Kidney epithelial cell (primary cell): ENCODE results near the gene KYAT1. TPM values are rescaled to one million over a fixed set of nuclear protein-coding genes. Genes with fewer than 3 reads are reported as not detected.
A peak's percentile ranks its signal among the peaks of the same experiment; 100 is the strongest.
"Not testable (repeated sequence)": the region's sequence is repeated elsewhere in the genome, so short reads cannot be mapped to it uniquely, and the experiment has no call there.

Experiments
- DNase-seq: peaks from one replicate; pipeline ENCODE4 v3.0.0-alpha.2; 2010; ENCODE audit warnings: low read depth
- H3K27me3 ChIP-seq: 2 replicates; pipeline ENCODE4 v1.6.0; 2011; ENCODE audit warnings: low read length; ENCODE audit not compliant: control insufficient read depth, insufficient read depth
- H3K36me3 ChIP-seq: 2 replicates; pipeline ENCODE4 v1.5.1; 2011; ENCODE audit warnings: low read length; ENCODE audit not compliant: control insufficient read depth, insufficient read depth
- H3K4me3 ChIP-seq: 2 replicates; pipeline ENCODE4 v1.5.1; 2011; ENCODE audit warnings: low read depth, mild to moderate bottlenecking, control low read depth, low read length
- total RNA-seq: library from RNA; depleted of rRNA; stranded (reverse); fragments of >200 nt; gene quantifications from 2 replicates; pipeline ENCODE4 v1.2.3, GENCODE V29; 2015
- TF ChIP-seq, protein P1 (sequence below): IDR thresholded peaks from 2 replicates; pipeline ENCODE4 v1.5.1; 2011; ENCODE audit warnings: mild to moderate bottlenecking, moderate library complexity, low read length, control low read depth, inconsistent platforms; ENCODE audit not compliant: insufficient read depth, poor library complexity, severe bottlenecking

The KYAT1 gene
- total RNA-seq, 1 donor from 2014 or later, result 6.8 TPM

DNA sequence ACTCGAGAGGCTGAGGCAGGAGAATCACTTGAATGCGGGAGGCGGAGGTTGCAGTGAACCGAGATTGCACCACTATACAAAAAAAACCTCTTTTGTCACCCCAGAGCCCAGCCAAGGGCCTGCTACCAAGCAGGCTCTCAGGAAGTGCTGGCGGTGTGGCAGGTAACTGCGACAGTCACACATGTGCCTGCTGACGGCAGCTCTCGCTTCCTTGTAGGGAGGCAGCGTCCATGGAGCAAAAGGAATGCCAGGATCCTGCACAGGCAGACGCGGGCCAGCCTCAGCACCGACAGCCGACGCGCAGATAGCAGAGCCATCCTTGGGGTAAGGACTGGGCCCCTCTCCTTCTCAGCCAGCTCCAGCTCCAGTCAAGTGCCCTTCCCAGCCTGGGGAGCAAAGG, 4.0 kb upstream of the KYAT1 start:
- TF ChIP-seq, protein P1, sequence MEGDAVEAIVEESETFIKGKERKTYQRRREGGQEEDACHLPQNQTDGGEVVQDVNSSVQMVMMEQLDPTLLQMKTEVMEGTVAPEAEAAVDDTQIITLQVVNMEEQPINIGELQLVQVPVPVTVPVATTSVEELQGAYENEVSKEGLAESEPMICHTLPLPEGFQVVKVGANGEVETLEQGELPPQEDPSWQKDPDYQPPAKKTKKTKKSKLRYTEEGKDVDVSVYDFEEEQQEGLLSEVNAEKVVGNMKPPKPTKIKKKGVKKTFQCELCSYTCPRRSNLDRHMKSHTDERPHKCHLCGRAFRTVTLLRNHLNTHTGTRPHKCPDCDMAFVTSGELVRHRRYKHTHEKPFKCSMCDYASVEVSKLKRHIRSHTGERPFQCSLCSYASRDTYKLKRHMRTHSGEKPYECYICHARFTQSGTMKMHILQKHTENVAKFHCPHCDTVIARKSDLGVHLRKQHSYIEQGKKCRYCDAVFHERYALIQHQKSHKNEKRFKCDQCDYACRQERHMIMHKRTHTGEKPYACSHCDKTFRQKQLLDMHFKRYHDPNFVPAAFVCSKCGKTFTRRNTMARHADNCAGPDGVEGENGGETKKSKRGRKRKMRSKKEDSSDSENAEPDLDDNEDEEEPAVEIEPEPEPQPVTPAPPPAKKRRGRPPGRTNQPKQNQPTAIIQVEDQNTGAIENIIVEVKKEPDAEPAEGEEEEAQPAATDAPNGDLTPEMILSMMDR, result no peak

DNA sequence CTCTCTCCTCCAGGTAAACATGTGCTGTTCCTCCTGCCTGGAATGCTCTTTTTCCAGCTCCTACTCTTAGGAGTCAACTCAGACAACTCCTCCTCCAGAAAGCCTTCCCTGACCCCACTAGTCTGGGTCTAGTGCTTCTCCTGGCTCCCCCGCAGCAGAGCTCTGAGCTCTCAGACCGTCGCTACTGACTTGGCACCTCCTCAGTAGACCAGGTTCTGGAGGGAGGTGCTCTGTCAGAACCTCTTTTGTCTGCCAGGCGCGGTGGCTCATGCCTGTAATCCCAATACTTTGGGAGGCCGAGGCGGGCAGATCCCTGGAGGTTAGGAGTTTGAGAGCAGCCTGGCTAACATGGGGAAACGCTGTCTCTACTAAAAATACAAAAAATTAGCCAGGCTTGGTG, 3.6 kb upstream of the KYAT1 start:
- H3K4me3 ChIP-seq, result no peak overlapping the region
- TF ChIP-seq, protein P1, result no peak
- DNase-seq, result no peak
- H3K27me3 ChIP-seq, result no peaks in the 10 kb centered on the region
- H3K36me3 ChIP-seq, result peaks cover 5% of the 10 kb centered on the region

More for the DNA sequence above, 4.0 kb upstream of the KYAT1 start:
- DNase-seq, result no peak
- Histone ChIP-seq H3K27me3 (no peaks in the 10 kb centered on the region), H3K4me3 (no peak overlapping the region), H3K36me3 (peaks cover 5% of the 10 kb centered on the region)

DNA sequence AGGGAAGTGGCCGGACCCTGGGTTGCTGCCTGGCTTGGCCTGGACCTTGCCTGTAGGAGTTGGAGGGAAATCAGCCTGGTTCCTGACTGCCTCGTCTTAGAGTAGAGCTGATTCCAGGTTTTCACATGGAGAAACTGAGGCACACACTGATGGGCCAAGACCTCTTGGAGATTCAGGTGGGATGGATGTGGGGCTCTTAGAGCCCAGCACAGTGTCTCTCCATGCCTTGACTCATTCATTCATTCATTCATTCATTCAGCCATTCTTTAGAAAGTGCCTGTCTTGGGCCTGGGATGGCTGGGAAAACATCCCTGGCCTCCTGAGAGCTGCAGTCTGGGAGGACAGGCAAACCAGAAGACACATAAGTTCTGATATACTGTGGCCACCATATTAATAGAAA, 2.4 kb upstream of the KYAT1 start:
- DNase-seq, result no peak
- Histone ChIP-seq H3K36me3 (peaks cover 4% of the 10 kb centered on the region), H3K27me3 (no peaks in the 10 kb centered on the region), H3K4me3 (no peak overlapping the region)
- TF ChIP-seq, protein P1, result no peak

DNA sequence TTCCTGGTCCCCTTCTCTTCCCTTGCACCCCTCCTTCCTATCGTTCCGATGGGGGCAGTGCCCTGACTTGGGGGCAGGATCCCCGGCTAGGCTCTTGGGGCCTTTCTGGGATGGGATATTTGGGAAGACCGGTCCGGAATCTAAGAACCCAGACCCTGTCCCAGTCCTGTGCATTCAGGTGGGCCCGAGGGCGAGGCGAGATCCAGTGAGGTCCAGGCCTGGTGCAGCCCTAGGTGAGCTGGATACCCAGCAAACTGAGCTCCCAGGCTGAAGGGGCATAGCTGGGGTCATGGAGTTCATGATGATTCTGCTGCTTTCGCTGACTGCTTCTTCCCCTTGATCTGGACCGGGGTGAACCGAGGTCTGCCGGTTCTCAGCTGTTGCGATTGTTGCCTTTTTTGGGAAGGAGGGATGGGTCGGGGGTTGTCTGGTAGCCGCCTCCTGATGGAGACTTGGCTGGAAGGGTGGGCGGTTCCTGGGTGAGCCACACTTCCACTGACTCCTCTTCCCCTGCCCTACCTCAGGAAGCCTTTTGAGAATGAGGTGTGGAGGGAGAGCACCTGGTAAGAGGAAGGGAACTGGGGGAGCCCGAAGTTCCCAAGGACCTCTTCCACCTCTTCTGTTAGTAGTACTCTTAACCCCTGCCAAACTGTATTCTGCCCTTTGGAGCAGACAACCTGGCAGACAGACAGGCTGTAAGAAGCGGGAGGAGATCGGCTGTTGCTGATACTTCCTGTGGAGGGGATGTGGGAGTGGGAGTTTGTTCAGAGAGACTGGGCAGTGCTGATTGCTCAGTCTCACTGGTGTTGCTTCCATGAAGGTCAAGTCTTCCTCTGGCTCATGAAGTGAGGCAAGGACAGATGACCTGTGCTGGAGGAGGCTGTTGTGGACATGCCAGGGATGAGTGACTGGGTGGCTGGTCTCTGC, 1.2 kb upstream of the KYAT1 start:
- Histone ChIP-seq H3K4me3 (peak overlapping the region; percentile 77), H3K27me3 (no peaks in the 10 kb centered on the region), H3K36me3 (peaks cover 3% of the 10 kb centered on the region)
- TF ChIP-seq, protein P1, result no peak
- no peak for DNase-seq

DNA sequence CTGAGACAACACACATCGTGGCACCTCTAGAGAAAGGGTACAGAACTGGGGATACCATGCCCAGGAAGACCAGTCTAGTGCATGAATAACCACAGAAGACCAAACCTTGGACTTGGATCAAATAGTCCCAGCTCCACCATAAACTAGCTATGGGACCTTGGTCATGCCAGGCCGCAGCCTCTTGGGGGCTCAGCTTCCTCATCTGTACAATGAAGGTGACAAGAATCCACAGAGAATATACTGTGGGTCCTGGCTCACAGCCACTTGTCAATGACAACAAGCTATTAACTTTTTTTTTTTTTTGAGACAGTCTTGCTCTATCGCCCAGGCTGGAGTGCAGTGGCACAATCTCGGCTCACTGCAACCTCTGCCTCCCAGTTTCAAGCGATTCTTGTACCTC, 3.9 kb downstream of the KYAT1 start:
- H3K36me3 ChIP-seq, result no peaks in the 10 kb centered on the region
- DNase-seq, result no peak
- H3K4me3 ChIP-seq, result no peak overlapping the region
- H3K27me3 ChIP-seq, result no peaks in the 10 kb centered on the region
- TF ChIP-seq, protein P1, result no peak

DNA sequence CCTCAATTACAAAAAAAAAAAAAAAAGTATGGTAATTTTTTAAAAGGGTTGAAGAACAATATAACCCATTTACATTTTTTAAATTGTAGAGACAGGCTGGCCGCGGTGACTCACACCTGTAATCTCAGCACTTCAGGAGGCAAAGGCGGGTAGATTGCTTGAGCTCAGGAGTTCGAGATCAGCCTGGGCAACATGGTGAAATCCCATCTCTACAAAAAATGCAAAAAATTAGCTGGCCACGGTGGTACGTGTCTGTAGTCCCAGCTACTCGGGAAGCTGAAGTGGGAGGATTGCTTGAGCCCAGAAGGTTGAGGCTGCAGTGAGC, 10.8 kb downstream of the KYAT1 start:
- H3K27me3 ChIP-seq, H3K4me3 ChIP-seq, H3K36me3 ChIP-seq, DNase-seq: not testable (repeated sequence)
